Panc1 (cell line): ENCODE measurements around the gene C1QL1. TPM values are rescaled to one million over a fixed set of nuclear protein-coding genes. Genes with fewer than 3 reads are reported as not detected.

Source experiments
- ATAC-seq: fragments of 200-7000 bp; cut with Tn5 transposase; 2 replicates; pipeline ENCODE4 v1.9.1; 2020; ENCODE audit warnings: mild to moderate bottlenecking, moderate library complexity
- BruUV-seq: library from RNA; stranded (reverse); fragments of 400-500 nt; replicated peaks from 2 replicates; lab custom pipeline; 2021; lab: Mats Ljungman, UMichigan
- CTCF ChIA-PET: fragments of 300-600 bp; sonication (Branson Sonifier 250); formaldehyde crosslinking; loops from one replicate; lab custom pipeline; 2022; ENCODE audit warnings: antibody characterized with exemption; lab: Charles Lee
- POLR2A ChIA-PET: fragments of 300-600 bp; sonication (Branson Sonifier 250); formaldehyde crosslinking; loops from one replicate; lab custom pipeline; 2022; ENCODE audit warnings: antibody characterized with exemption; lab: Charles Lee
- DNase-seq: peaks from one replicate; pipeline ENCODE4 v3.0.0-alpha.2; 2010; ENCODE audit warnings: low read depth, low spot score
- H3K27ac ChIP-seq: 2 replicates; pipeline ENCODE4 v1.5.1; 2011; ENCODE audit warnings: mild to moderate bottlenecking, low read length, inconsistent platforms
- H3K27me3 ChIP-seq: fragments of 200-500 bp; sonication (Bioruptor generic); 2 replicates; pipeline ENCODE4 v1.6.0; 2014; ENCODE audit warnings: low read length, inconsistent platforms; ENCODE audit not compliant: control insufficient read depth, insufficient read depth
- H3K36me3 ChIP-seq: fragments of 200-500 bp; sonication (Bioruptor generic); 2 replicates; pipeline ENCODE4 v1.5.1; 2014; ENCODE audit warnings: inconsistent platforms, mild to moderate bottlenecking, low read length, moderate library complexity; ENCODE audit not compliant: control insufficient read depth, insufficient read depth
- H3K4me1 ChIP-seq: 2 replicates; pipeline ENCODE4 v1.5.1; 2011; ENCODE audit warnings: inconsistent platforms, mild to moderate bottlenecking, low read length, moderate library complexity; ENCODE audit not compliant: control insufficient read depth, insufficient read depth
- H3K4me3 ChIP-seq, 2 experiments: 2 replicates each; pipeline ENCODE4 v1.5.1; 2011 to 2012; ENCODE audit warnings: low read depth in 2 of 2, low read length in 2 of 2, mild to moderate bottlenecking in 2 of 2, inconsistent platforms in 1 of 2, moderate library complexity in 1 of 2
- H3K9me3 ChIP-seq: fragments of 200-500 bp; sonication (Bioruptor generic); 2 replicates; pipeline ENCODE4 v1.5.1; 2014; ENCODE audit warnings: low read depth, mild to moderate bottlenecking, inconsistent platforms, low read length, moderate library complexity; ENCODE audit not compliant: control insufficient read depth, insufficient read depth
- CTCF ChIP-seq: fragments of 450-650 bp; IDR thresholded peaks from 2 replicates; pipeline ENCODE4 v1.5.1; 2017; ENCODE audit warnings: mild to moderate bottlenecking
- POLR2AphosphoS5 ChIP-seq: IDR thresholded peaks from 2 replicates; pipeline ENCODE4 v1.6.1; 2012; ENCODE audit warnings: mild to moderate bottlenecking, low read depth, low read length, moderate library complexity
- REST ChIP-seq, 2 experiments: IDR thresholded peaks; 2 replicates each; pipeline ENCODE4 v1.6.1; 2011 to 2012; ENCODE audit warnings: low read depth in 2 of 2, control low read depth in 1 of 2, low read length in 1 of 2, mild to moderate bottlenecking in 1 of 2, moderate library complexity in 1 of 2; ENCODE audit not compliant: insufficient read depth in 1 of 2
- SIN3A ChIP-seq: IDR thresholded peaks from 2 replicates; pipeline ENCODE4 v1.6.1; 2012; ENCODE audit warnings: low read depth, mild to moderate bottlenecking, low read length, moderate library complexity, borderline replicate concordance; ENCODE audit not compliant: insufficient read depth
- TCF7L2 ChIP-seq: IDR thresholded peaks from 2 replicates; pipeline ENCODE4 v1.6.1; 2011; ENCODE audit warnings: mild to moderate bottlenecking, low read depth, low read length, inconsistent platforms
- in situ Hi-C: cut with HindIII; loops from 2 replicates; pipeline ENCODE4 v1.10.0; 2016; ENCODE audit warnings: low sequenced_read_pairs, low pct_unique_long_range_greater_than_20kb
- intact Hi-C: fragments of 100-400 bp; cut with micrococcal nuclease; formaldehyde crosslinking; loops from one replicate; pipeline ENCODE4 v1.10.0; 2022; ENCODE audit not compliant: unreplicated experiment
- total RNA-seq: library from RNA; stranded (reverse); gene quantifications from one replicate; pipeline ENCODE4 v1.2.1, GENCODE V29; 2021; ENCODE audit not compliant: unreplicated experiment

C1QL1 gene
- total RNA-seq, 1 experiment from 2014 or later, result 9.5 TPM

GRCh38 chr17:44965481-44966234 is 2.4 kb downstream of the C1QL1 start:
- CTCF ChIA-PET, result interaction anchor here (1.1 kb wide), 1 partner anchor 169 kb away, joined by 4 read pairs; no protein-coding TSS in a partner anchor
- DNase-seq (no peak), ATAC-seq (no peak)
- TF ChIP-seq CTCF, result no peak
- TF ChIP-seq REST (IDR thresholded peaks at IDR 0.05; ENCODE audit: insufficient read depth in 1 of 2, low read depth in 2 of 2, low read length in 1 of 2), result no peak
- no peak for TF ChIP-seq TCF7L2
- TF ChIP-seq SIN3A, result no peak
- no peak for TF ChIP-seq POLR2AphosphoS5
- intact Hi-C loops, result no loop called here
- Histone ChIP-seq H3K4me3 (no peak overlapping the region), H3K27me3 (no peaks in the 10 kb centered on the region), H3K36me3 (no peaks in the 10 kb centered on the region), H3K4me1 (no peaks in the 10 kb centered on the region), H3K9me3 (no peaks in the 10 kb centered on the region), H3K27ac (no peak overlapping the region)
- BruUV-seq, result no TSS peak
- in situ Hi-C loops, result no loop called here
- POLR2A ChIA-PET, result no interaction called here

- H3K27me3 ChIP-seq, result no peaks in the 10 kb centered on the region
- BruUV-seq, result no TSS peak
- CTCF ChIA-PET, result interaction anchor here (0.7 to 1.6 kb wide), 2 partner anchors 9 to 41 kb away, joined by 3 to 4 read pairs; no protein-coding TSS in a partner anchor
- in situ Hi-C loops, result no loop called here
- intact Hi-C loops, result no loop called here
- POLR2A ChIA-PET, result no interaction called here
- no peaks in the 10 kb centered on the region for H3K4me1 ChIP-seq
- ATAC-seq (peak; percentile 69; the same call in 1 of the 2 replicates), DNase-seq (no peak)
- no peak overlapping the region for H3K4me3 ChIP-seq
- H3K27ac ChIP-seq, result no peak overlapping the region
- TF ChIP-seq REST (IDR thresholded peaks at IDR 0.05; ENCODE audit: insufficient read depth in 1 of 2, low read depth in 2 of 2, low read length in 1 of 2), result no peak
- TF ChIP-seq TCF7L2, result no peak
- TF ChIP-seq POLR2AphosphoS5, result no peak
- no peak; the same call in 1 of the 2 replicates for TF ChIP-seq CTCF
- TF ChIP-seq SIN3A, result no peak
- no peaks in the 10 kb centered on the region for H3K36me3 ChIP-seq
- H3K9me3 ChIP-seq, result no peaks in the 10 kb centered on the region
Measured at GRCh38 chr17:44961921-44962350, 6.2 kb downstream of the C1QL1 start.
